RWPE2 (cell line): ENCODE results near the gene ZBTB1.
A peak's percentile ranks its signal among the peaks of the same experiment; 100 is the strongest.

Experiments
- ATAC-seq: fragments of 200-7000 bp; cut with Tn5 transposase; 3 replicates; pipeline ENCODE4 v1.9.1; 2021; ENCODE audit warnings: low read depth
- DNase-seq: peaks from one replicate; pipeline ENCODE4 v3.0.0-alpha.2; 2020; ENCODE audit warnings: low spot score
- H3K27ac ChIP-seq: fragments of 450-650 bp; 2 replicates; pipeline ENCODE4 v1.5.1; 2017; ENCODE audit warnings: mild to moderate bottlenecking; ENCODE audit not compliant: poor library complexity, severe bottlenecking
- H3K27me3 ChIP-seq: fragments of 250-450 bp; sonication (Bioruptor Pico); 2 replicates; pipeline ENCODE4 v1.5.1; 2021; ENCODE audit warnings: mild to moderate bottlenecking, moderate library complexity; ENCODE audit not compliant: insufficient read depth, poor library complexity, severe bottlenecking
- H3K36me3 ChIP-seq: fragments of 250-450 bp; sonication (Bioruptor Pico); 2 replicates; pipeline ENCODE4 v1.5.1; 2020; ENCODE audit warnings: low read depth, mild to moderate bottlenecking, moderate library complexity
- H3K4me1 ChIP-seq: fragments of 250-450 bp; sonication (Bioruptor Pico); 2 replicates; pipeline ENCODE4 v1.5.1; 2021; ENCODE audit warnings: mild to moderate bottlenecking, moderate library complexity; ENCODE audit not compliant: insufficient read depth, poor library complexity, severe bottlenecking
- H3K4me3 ChIP-seq: fragments of 250-450 bp; sonication (Bioruptor Pico); 2 replicates; pipeline ENCODE4 v1.5.1; 2021; ENCODE audit warnings: mild to moderate bottlenecking, moderate library complexity; ENCODE audit not compliant: severe bottlenecking
- H3K9me3 ChIP-seq: fragments of 250-450 bp; sonication (Bioruptor Pico); 2 replicates; pipeline ENCODE4 v1.5.1; 2021; ENCODE audit warnings: mild to moderate bottlenecking, moderate library complexity; ENCODE audit not compliant: severe bottlenecking
- TF ChIP-seq, protein P1 (sequence below): fragments of 450-650 bp; IDR thresholded peaks from one replicate; pipeline ENCODE4 v1.5.1; 2017; ENCODE audit warnings: mild to moderate bottlenecking, moderate library complexity; ENCODE audit not compliant: poor library complexity, severe bottlenecking

ZBTB1 gene

DNA sequence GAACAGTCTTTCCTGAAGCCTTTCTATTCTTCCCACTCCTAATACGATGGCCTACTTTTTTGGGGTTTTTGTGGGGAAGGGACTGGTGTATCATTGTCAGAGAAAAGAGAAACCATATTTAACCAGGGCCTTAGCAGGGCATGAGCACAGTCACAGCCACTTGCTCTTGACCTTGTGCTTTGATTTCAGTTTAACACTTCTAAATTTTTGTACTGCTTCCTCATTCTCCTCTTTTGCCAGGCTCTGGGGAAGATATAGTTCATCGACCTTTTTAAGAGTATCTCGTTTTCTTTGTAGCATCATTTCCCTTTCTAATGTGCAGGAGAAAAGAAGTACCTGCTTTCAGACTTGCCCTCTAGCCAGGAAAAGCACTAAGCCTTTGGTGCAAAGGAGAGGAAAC, 2.2 kb downstream of the ZBTB1 start:
- H3K36me3 ChIP-seq, result peaks cover 6% of the 10 kb centered on the region
- peak overlapping the region; percentile 97 for H3K27ac ChIP-seq
- no peaks in the 10 kb centered on the region for H3K9me3 ChIP-seq
- no peaks in the 10 kb centered on the region for H3K27me3 ChIP-seq
- ATAC-seq, result no peak
- no peak overlapping the region for H3K4me3 ChIP-seq
- peaks cover 47% of the 10 kb centered on the region for H3K4me1 ChIP-seq
- no peak for DNase-seq
- TF ChIP-seq, protein P1, sequence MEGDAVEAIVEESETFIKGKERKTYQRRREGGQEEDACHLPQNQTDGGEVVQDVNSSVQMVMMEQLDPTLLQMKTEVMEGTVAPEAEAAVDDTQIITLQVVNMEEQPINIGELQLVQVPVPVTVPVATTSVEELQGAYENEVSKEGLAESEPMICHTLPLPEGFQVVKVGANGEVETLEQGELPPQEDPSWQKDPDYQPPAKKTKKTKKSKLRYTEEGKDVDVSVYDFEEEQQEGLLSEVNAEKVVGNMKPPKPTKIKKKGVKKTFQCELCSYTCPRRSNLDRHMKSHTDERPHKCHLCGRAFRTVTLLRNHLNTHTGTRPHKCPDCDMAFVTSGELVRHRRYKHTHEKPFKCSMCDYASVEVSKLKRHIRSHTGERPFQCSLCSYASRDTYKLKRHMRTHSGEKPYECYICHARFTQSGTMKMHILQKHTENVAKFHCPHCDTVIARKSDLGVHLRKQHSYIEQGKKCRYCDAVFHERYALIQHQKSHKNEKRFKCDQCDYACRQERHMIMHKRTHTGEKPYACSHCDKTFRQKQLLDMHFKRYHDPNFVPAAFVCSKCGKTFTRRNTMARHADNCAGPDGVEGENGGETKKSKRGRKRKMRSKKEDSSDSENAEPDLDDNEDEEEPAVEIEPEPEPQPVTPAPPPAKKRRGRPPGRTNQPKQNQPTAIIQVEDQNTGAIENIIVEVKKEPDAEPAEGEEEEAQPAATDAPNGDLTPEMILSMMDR, result no peak

DNA sequence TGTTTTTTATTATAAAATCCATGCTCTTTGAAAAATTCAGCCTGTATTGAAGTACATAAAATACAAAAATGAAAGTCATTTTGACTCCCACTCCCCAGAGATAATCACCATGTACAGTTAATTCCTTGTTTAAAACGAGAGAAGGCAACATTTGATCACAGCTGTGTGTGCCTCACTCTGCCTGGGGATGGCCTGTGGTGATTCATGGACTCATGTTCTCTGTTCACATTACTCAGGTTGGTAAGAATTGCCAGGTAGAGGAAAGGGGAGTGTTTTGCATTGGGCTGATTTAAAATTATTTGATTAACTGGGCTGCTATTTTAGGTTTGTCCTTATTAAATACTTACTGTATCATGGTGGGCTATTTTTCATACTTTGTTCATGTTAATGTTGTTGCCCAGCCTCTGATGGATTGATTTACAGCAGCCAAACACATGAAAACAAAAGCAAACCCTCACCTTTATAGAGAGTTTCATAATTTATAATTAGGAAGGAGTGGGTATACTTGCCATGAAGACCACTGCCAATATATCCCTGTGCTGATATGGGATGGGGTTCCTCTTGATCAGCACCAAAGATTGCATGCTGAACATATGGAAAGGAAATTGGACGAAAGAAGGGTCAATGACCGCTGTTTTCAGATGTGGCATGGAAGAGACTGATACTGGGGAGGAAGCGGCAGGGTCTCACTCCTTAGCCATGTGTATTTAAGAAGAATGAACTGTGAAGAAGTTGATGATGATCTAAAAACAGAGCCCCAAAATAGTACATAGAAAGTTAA, 3.0 kb downstream of the ZBTB1 start:
- ATAC-seq (peak; percentile 35), DNase-seq (no peak)
- Histone ChIP-seq H3K27me3 (no peaks in the 10 kb centered on the region), H3K27ac (peak overlapping the region; percentile 97), H3K4me1 (peaks cover 38% of the 10 kb centered on the region), H3K9me3 (no peaks in the 10 kb centered on the region), H3K4me3 (no peak overlapping the region), H3K36me3 (peaks cover 8% of the 10 kb centered on the region)
- TF ChIP-seq, protein P1, result peak; percentile 14

DNA sequence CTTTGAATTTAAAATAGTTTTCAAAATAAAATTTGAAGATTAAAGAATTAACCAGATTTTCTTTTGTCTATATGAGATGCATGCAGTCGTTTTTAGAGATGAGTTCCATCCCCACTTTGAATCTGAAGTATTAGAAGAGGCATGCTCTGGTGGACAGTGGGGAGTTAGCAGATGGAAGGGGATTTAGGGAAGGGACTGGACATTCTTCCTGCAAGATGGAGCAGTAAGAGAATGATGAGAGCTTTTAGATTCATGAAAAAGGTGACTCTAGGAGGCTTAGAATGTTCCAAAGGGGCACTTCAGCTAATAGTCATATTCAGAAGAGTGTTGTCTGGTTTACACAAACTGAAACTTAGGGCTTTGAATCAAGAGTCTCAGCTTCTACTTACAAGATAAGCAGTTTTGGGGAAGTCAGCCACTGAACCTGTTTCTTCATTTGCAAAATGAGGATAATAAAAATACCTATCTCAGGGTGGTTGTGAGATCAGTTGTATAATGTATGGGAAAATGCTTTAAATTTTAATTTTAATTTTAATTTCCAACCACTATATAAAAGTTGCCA, 3.7 kb downstream of the ZBTB1 start:
- H3K4me1 ChIP-seq, result peaks cover 38% of the 10 kb centered on the region
- TF ChIP-seq, protein P1, result no peak

DNA sequence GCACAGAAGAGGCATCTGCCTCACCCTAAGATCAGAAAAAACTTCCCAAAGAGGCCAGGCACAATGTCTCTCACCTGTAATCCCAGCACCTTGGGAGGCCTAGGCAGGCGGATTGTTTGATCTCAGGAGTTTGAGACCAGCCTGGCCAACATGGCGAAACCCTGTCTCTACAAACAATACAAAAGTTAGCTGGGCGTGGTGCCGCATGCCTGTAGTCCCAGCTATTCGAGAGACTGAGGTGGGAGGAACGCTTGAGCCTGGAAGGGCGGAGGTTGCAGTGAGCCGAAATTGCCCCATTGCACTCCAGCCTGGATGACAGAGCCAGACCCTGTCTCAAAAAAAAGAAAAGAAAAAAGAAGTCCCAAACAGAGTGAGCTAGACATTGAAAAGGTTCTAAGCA, 4.5 kb downstream of the ZBTB1 start:
- Histone ChIP-seq H3K4me3 (no peak overlapping the region), H3K9me3 (no peaks in the 10 kb centered on the region), H3K4me1 (peaks cover 38% of the 10 kb centered on the region), H3K27me3 (no peaks in the 10 kb centered on the region), H3K36me3 (peaks cover 14% of the 10 kb centered on the region), H3K27ac (no peak overlapping the region)
- DNase-seq (no peak), ATAC-seq (no peak)
- TF ChIP-seq, protein P1, result no peak

More for the DNA sequence above, 3.7 kb downstream of the ZBTB1 start:
- H3K4me3 ChIP-seq, result no peak overlapping the region
- ATAC-seq (no peak), DNase-seq (no peak)
- no peaks in the 10 kb centered on the region for H3K9me3 ChIP-seq
- peaks cover 14% of the 10 kb centered on the region for H3K36me3 ChIP-seq
- H3K27me3 ChIP-seq, result no peaks in the 10 kb centered on the region
- H3K27ac ChIP-seq, result peak overlapping the region; percentile 97
